Embryonic facial prominence (tissue), 1 donor: ENCODE data around the gene CA14.
A peak's percentile ranks its signal among the peaks of the same experiment; 100 is the strongest.
"Not testable (repeated sequence)": the region's sequence is repeated elsewhere in the genome, so short reads cannot be mapped to it uniquely, and the experiment has no call there.

Experiments
- DNase-seq: peaks from one replicate; pipeline ENCODE4 v3.0.0-alpha.2; 2016; ENCODE audit errors: extremely low spot score

Gene CA14

GRCh38 chr1:150257624-150258585 lies at the start of gene CA14:
TSS of gene CA14 (plus strand) at chr1:150257774. CDS start at chr1:150258129, 355 bp downstream.
- DNase-seq, result no peak

GRCh38 chr1:150208460-150208859 lies 49.1 kb upstream of the CA14 start:
- not testable (repeated sequence) for DNase-seq

- DNase-seq, result no peak
Observed at GRCh38 chr1:150210091-150210490, 47.5 kb upstream of the CA14 start.

GRCh38 chr1:150210706-150211105 lies 46.9 kb upstream of the CA14 start:
- no peak for DNase-seq

GRCh38 chr1:150212070-150212469 lies 45.5 kb upstream of the CA14 start:
- no peak for DNase-seq

- DNase-seq, result peak; percentile 89
Observed at GRCh38 chr1:150213170-150214098, 44.1 kb upstream of the CA14 start.

- not testable (repeated sequence) for DNase-seq
Observed at GRCh38 chr1:150214099-150214756, 43.3 kb upstream of the CA14 start.

- DNase-seq, result not testable (repeated sequence)
Observed at GRCh38 chr1:150215855-150216254, 41.7 kb upstream of the CA14 start.

- DNase-seq, result no peak
Observed at GRCh38 chr1:150221552-150221951, 36.0 kb upstream of the CA14 start.

GRCh38 chr1:150224983-150225382 lies 32.6 kb upstream of the CA14 start:
- no peak for DNase-seq

- DNase-seq, result no peak
Observed at GRCh38 chr1:150225546-150225945, 32.0 kb upstream of the CA14 start.

GRCh38 chr1:150226486-150226885 lies 31.1 kb upstream of the CA14 start:
- no peak for DNase-seq

GRCh38 chr1:150227228-150227627 lies 30.3 kb upstream of the CA14 start:
- DNase-seq, result no peak

GRCh38 chr1:150228246-150228645 lies 29.3 kb upstream of the CA14 start:
- DNase-seq, result not testable (repeated sequence)

- not testable (repeated sequence) for DNase-seq
Observed at GRCh38 chr1:150232921-150233320, 24.7 kb upstream of the CA14 start.

GRCh38 chr1:150233359-150234308 lies 23.9 kb upstream of the CA14 start:
- DNase-seq, result no peak

GRCh38 chr1:150234309-150234565 lies 23.3 kb upstream of the CA14 start:
- no peak for DNase-seq

GRCh38 chr1:150234566-150235293 lies 22.8 kb upstream of the CA14 start:
- DNase-seq, result peak; percentile 54

GRCh38 chr1:150235294-150235851 lies 22.2 kb upstream of the CA14 start:
- no peak for DNase-seq
